ENCODE measurements around the gene NR6A1.

NR6A1 gene

DNA sequence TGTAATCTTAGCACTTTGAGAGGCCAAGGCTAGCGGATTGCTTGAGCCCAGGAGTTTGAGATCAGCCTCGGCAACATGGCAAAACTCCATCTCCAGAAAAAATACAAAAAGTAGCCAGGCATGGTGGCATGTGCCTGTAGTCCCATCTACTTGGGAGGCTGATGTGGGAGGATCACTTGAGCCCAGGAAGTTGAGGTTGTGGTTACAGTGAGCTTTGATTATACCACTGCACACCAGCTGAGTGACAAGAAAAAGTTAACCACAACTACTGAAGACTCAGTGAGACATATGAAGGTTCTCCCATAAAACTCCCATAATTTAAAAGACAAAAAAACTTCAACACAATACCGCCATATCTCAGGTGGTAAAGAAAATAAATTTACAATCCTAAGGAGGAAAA, 98.0 kb downstream of the NR6A1 start:
- TF ChIP-seq EZH2phosphoT487 (conservative IDR thresholded peaks at IDR 0.05; ENCODE audit: low read length) = no peak
- TF ChIP-seq, protein P1, sequence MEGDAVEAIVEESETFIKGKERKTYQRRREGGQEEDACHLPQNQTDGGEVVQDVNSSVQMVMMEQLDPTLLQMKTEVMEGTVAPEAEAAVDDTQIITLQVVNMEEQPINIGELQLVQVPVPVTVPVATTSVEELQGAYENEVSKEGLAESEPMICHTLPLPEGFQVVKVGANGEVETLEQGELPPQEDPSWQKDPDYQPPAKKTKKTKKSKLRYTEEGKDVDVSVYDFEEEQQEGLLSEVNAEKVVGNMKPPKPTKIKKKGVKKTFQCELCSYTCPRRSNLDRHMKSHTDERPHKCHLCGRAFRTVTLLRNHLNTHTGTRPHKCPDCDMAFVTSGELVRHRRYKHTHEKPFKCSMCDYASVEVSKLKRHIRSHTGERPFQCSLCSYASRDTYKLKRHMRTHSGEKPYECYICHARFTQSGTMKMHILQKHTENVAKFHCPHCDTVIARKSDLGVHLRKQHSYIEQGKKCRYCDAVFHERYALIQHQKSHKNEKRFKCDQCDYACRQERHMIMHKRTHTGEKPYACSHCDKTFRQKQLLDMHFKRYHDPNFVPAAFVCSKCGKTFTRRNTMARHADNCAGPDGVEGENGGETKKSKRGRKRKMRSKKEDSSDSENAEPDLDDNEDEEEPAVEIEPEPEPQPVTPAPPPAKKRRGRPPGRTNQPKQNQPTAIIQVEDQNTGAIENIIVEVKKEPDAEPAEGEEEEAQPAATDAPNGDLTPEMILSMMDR (IDR thresholded peaks at IDR 0.05; ENCODE audit: insufficient read depth, low read length, poor library complexity, severe bottlenecking) = no peak
- Histone ChIP-seq H3F3A (ENCODE audit: insufficient read depth) (no peaks in the 10 kb centered on the region), H3K27me3 (ENCODE audit: low read length) (no peaks in the 10 kb centered on the region), H3K36me3 (ENCODE audit: low read length) (no peaks in the 10 kb centered on the region), H4K20me1 (ENCODE audit: low read depth, low read length) (0 out of 2 replicates have a peak, but pooled peaks cover 3% of the 10 kb centered on the region), H3K4me3 (ENCODE audit: insufficient read depth, low read length, poor library complexity, severe bottlenecking) (no peak overlapping the region), H3K79me2 (ENCODE audit: insufficient read depth, low read length) (no peaks in the 10 kb centered on the region), H3K9me3 (ENCODE audit: insufficient read depth, low read length) (no peaks in the 10 kb centered on the region), H3K9ac (ENCODE audit: low read length) (no peak overlapping the region), H2AFZ (ENCODE audit: low read depth, low read length, severe bottlenecking) (no peak overlapping the region), H3K4me2 (ENCODE audit: low read depth, low read length, poor library complexity, severe bottlenecking) (no peak overlapping the region), H3K27ac (ENCODE audit: low read depth, low read length) (no peak overlapping the region), H3K9me2 (replicated peaks; ENCODE audit: insufficient read depth, low read length) (no peaks in the 10 kb centered on the region)

DNA sequence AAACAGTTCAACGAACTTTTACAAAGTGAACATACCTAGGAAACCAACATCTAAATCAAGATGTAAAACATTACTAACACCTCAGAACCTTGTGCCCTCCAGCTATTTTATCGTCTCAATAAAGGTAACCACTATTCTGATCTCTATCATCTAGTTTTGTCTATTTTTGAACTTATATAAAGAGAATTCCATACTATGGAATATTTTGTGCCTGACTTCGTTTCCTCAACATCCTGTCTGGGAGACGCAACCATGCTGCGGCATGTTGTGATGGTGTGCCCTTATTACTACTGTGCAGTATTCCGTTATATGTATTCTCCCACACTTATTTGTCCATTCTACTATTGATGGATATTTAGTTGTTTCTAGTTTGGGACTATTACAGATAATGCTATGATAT, 99.2 kb downstream of the NR6A1 start:
- H3K36me3 ChIP-seq (ENCODE audit: low read length) = no peaks in the 10 kb centered on the region
- H3K9me3 ChIP-seq (ENCODE audit: insufficient read depth, low read length) = no peaks in the 10 kb centered on the region
- H3K27me3 ChIP-seq (ENCODE audit: low read length) = no peaks in the 10 kb centered on the region
- no peak overlapping the region for H3K4me3 ChIP-seq (ENCODE audit: insufficient read depth, low read length, poor library complexity, severe bottlenecking)
- no peak overlapping the region for H2AFZ ChIP-seq (ENCODE audit: low read depth, low read length, severe bottlenecking)
- TF ChIP-seq EZH2phosphoT487 (conservative IDR thresholded peaks at IDR 0.05; ENCODE audit: low read length) = no peak
- TF ChIP-seq, protein P1 (IDR thresholded peaks at IDR 0.05; ENCODE audit: insufficient read depth, low read length, poor library complexity, severe bottlenecking) = no peak
- H4K20me1 ChIP-seq (ENCODE audit: low read depth, low read length) = 0 out of 2 replicates have a peak, but pooled peaks cover 3% of the 10 kb centered on the region
- H3K79me2 ChIP-seq (ENCODE audit: insufficient read depth, low read length) = no peaks in the 10 kb centered on the region
- H3K9me2 ChIP-seq (replicated peaks; ENCODE audit: insufficient read depth, low read length) = no peaks in the 10 kb centered on the region
- H3K4me2 ChIP-seq (ENCODE audit: low read depth, low read length, poor library complexity, severe bottlenecking) = no peak overlapping the region
- no peaks in the 10 kb centered on the region for H3F3A ChIP-seq (ENCODE audit: insufficient read depth)
- H3K9ac ChIP-seq (ENCODE audit: low read length) = no peak overlapping the region
- H3K27ac ChIP-seq (ENCODE audit: low read depth, low read length) = no peak overlapping the region

DNA sequence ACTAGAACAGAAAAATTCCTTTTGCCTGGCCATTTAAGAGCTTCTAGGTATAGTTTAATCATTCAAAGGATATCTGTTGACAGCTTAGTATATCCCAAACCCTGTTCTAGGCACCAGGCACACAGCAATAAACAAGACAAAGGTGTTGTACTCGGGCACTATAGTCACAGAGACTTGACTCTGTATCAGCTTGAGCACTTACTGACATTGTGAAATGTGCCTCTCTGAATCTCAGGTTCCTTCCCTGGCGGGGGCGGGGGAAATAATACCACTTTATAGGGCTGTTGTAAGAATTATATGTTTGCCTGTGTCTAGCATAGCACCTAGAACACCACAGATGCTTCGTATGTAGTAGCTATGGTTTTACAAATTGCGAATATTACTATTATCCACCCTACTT, 104.5 kb downstream of the NR6A1 start:
- no peaks in the 10 kb centered on the region for H3K9me2 ChIP-seq (replicated peaks; ENCODE audit: insufficient read depth, low read length)
- H3K9me3 ChIP-seq (ENCODE audit: insufficient read depth, low read length) = no peaks in the 10 kb centered on the region
- H3F3A ChIP-seq (ENCODE audit: insufficient read depth) = no peaks in the 10 kb centered on the region
- H3K79me2 ChIP-seq (ENCODE audit: insufficient read depth, low read length) = no peaks in the 10 kb centered on the region
- H3K4me3 ChIP-seq (ENCODE audit: insufficient read depth, low read length, poor library complexity, severe bottlenecking) = no peak overlapping the region
- no peak overlapping the region for H2AFZ ChIP-seq (ENCODE audit: low read depth, low read length, severe bottlenecking)
- no peak overlapping the region for H3K27ac ChIP-seq (ENCODE audit: low read depth, low read length)
- TF ChIP-seq EZH2phosphoT487 (conservative IDR thresholded peaks at IDR 0.05; ENCODE audit: low read length) = no peak
- TF ChIP-seq, protein P1 (IDR thresholded peaks at IDR 0.05; ENCODE audit: insufficient read depth, low read length, poor library complexity, severe bottlenecking) = no peak
- no peaks in the 10 kb centered on the region for H3K36me3 ChIP-seq (ENCODE audit: low read length)
- H4K20me1 ChIP-seq (ENCODE audit: low read depth, low read length) = peaks cover 4% of the 10 kb centered on the region; the same call in 1 of the 2 replicates
- H3K9ac ChIP-seq (ENCODE audit: low read length) = no peak overlapping the region
- H3K4me2 ChIP-seq (ENCODE audit: low read depth, low read length, poor library complexity, severe bottlenecking) = no peak overlapping the region
- H3K27me3 ChIP-seq (ENCODE audit: low read length) = no peaks in the 10 kb centered on the region
